GM23338 (cell line): ENCODE measurements around the gene ZNF70.

Experiments used
- CREB1 ChIP-seq: fragments of 250-450 bp; sonication (Bioruptor Pico); IDR thresholded peaks from 2 replicates; pipeline ENCODE4 v1.5.0; 2020; ENCODE audit warnings: low read depth, mild to moderate bottlenecking, moderate library complexity
- CTCF ChIP-seq, 2 experiments: fragments of 200-600 bp in 1 of 2; sonication (generic) in 1 of 2; conservative IDR thresholded peaks; 2 replicates each; pipeline versions ENCODE4 v1.5.1 to v1.6.1; 2016 to 2017; ENCODE audit warnings: antibody characterized with exemption in 2 of 2, low read depth in 2 of 2, mild to moderate bottlenecking in 2 of 2, moderate library complexity in 1 of 2
- EZH2 ChIP-seq: fragments of 200-600 bp; sonication (generic); IDR thresholded peaks from one replicate; pipeline ENCODE4 v1.8.0; 2017; ENCODE audit warnings: antibody characterized with exemption, mild to moderate bottlenecking, low read depth; ENCODE audit not compliant: unreplicated experiment
- EZH2phosphoT487 ChIP-seq: fragments of 200-600 bp; sonication (generic); IDR thresholded peaks from one replicate; pipeline ENCODE4 v1.8.1; 2018; ENCODE audit warnings: antibody characterized with exemption; ENCODE audit not compliant: unreplicated experiment
- POLR2AphosphoS5 ChIP-seq: IDR thresholded peaks from 2 replicates; pipeline ENCODE4 v1.6.1; 2016; ENCODE audit warnings: antibody characterized with exemption, low read depth

- no peak for TF ChIP-seq CTCF (conservative IDR thresholded peaks at IDR 0.05; ENCODE audit: low read depth in 2 of 2)
- TF ChIP-seq EZH2phosphoT487, result no peak
- no peak for TF ChIP-seq CREB1
- TF ChIP-seq EZH2, result no peak
- no peak for TF ChIP-seq POLR2AphosphoS5
Observed at GRCh38 chr22:23722724-23723123, 28.2 kb downstream of the ZNF70 start.
